Measurements from ENCODE around the gene BNC2. TPM values are rescaled to one million over a fixed set of nuclear protein-coding genes. Genes with fewer than 3 reads are reported as not detected.

Gene BNC2
- total and polyA plus RNA-seq, 2 of the 4 experiments (the other 2 are of a cell fraction) = 15.5 to 45.2 TPM

DNA sequence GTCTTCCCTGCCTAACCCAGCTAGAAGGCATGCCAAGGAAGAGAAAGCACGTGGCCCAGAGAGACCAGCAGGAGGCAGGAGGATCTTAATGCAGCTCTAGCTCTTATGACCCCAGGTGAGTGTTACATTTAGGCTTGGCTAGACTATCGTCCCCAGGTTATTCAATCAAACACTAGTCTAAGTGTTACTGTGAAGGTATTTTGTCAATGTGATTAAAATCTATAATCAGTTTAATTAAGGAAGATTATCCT lies 483.7 kb downstream of the BNC2 start:
- Histone ChIP-seq H2BK120ac (ENCODE audit: low read depth, low read length) (0 out of 2 replicates have a peak overlapping the region, but pooled peaks have one; percentile 44), H3K27me3 (ENCODE audit: control insufficient read depth, insufficient read depth, low read length) (no peaks in the 10 kb centered on the region), H3K18ac (ENCODE audit: low read depth, low read length) (0 out of 2 replicates have a peak overlapping the region, but pooled peaks have one; percentile 23), H2BK5ac (ENCODE audit: low read depth, low read length, poor library complexity, severe bottlenecking) (peak overlapping the region; percentile 26), H2BK20ac (ENCODE audit: low read depth, low read length) (peak overlapping the region; percentile 80), H3K27ac (ENCODE audit: insufficient read depth, low read length) (no peak overlapping the region), H2AFZ (replicated peaks; ENCODE audit: low read length, poor library complexity) (no peak overlapping the region), H3K4me3 (ENCODE audit: insufficient read depth, low read depth, low read length) (no peak overlapping the region), H3K9me3 (ENCODE audit: control insufficient read depth, insufficient read depth, low read length) (no peaks in the 10 kb centered on the region), H3K4me1 (ENCODE audit: control insufficient read depth, insufficient read depth, low read length) (peaks cover 5% of the 10 kb centered on the region), H4K8ac (ENCODE audit: low read depth in 2 of 2, low read length in 2 of 2) (no peak overlapping the region), H3K14ac (replicated peaks; ENCODE audit: low read depth, low read length) (0 out of 2 replicates have a peak overlapping the region, but pooled peaks have one; percentile 35), H3K56ac (ENCODE audit: extremely low read depth, insufficient read depth, low read length) (no peak overlapping the region), H2BK15ac (ENCODE audit: low read depth, low read length) (no peak overlapping the region), H4K5ac (ENCODE audit: low read depth, low read length) (no peak overlapping the region), H3K36me3 (ENCODE audit: control insufficient read depth, insufficient read depth, low read length) (no peaks in the 10 kb centered on the region), H2AK5ac (ENCODE audit: low read depth, low read length) (no peak overlapping the region), H3K4ac (ENCODE audit: low read depth, low read length) (peak overlapping the region; percentile 48; the same call in 1 of the 2 replicates), H4K91ac (ENCODE audit: insufficient read depth, low read depth, low read length) (peak overlapping the region; percentile 56; the same call in 1 of the 2 replicates), H3K9ac (ENCODE audit: low read depth, low read length) (no peak overlapping the region), H3K79me1 (ENCODE audit: low read depth in 1 of 2, low read length in 2 of 2) (no peaks in the 10 kb centered on the region), H2AK9ac (replicated peaks; ENCODE audit: low read depth, low read length, poor library complexity) (peak overlapping the region; percentile 48), H3K9me1 (ENCODE audit: insufficient read depth, low read length) (no peaks in the 10 kb centered on the region), H3K4me2 (ENCODE audit: low read depth, low read length) (no peak overlapping the region), H3K23ac (ENCODE audit: low read depth, low read length) (no peak overlapping the region), H4K20me1 (ENCODE audit: insufficient read depth, low read length) (no peaks in the 10 kb centered on the region)
- no TSS peak for BruUV-seq (replicated peaks)
- dilution Hi-C loops (cut with HindIII; ENCODE audit: low sequenced_read_pairs, unreplicated experiment) (no loop called here), intact Hi-C loops (cut with micrococcal nuclease) (no loop called here), in situ Hi-C loops (cut with MboI; ENCODE audit: low sequenced_read_pairs) (no loop called here)
- ATAC-seq (ENCODE audit: low read depth) = no peak
- POLR2A ChIA-PET (ENCODE audit: unreplicated experiment) = no interaction called here
- WGBS, 2 experiments (ENCODE audit: extremely low coverage in 2 of 2, insufficient read length in 1 of 2) = no CpG with 5 or more reads among the region's 2 CpGs
- TF ChIP-seq FOS (IDR thresholded peaks at IDR 0.05; ENCODE audit: low read depth, low read length) (no peak), BHLHE40 (IDR thresholded peaks at IDR 0.05; ENCODE audit: low read depth, low read length) (no peak), NFE2L2 (IDR thresholded peaks at IDR 0.05; ENCODE audit: low read depth, low read length) (no peak), CEBPB (IDR thresholded peaks at IDR 0.05; ENCODE audit: low read depth, low read length) (no peak), RFX5 (IDR thresholded peaks at IDR 0.05; ENCODE audit: low read depth, low read length) (no peak), SMC3 (IDR thresholded peaks at IDR 0.05; ENCODE audit: low read depth, low read length) (no peak), USF2 (IDR thresholded peaks at IDR 0.05; ENCODE audit: low read depth, low read length) (no peak), ELK1 (IDR thresholded peaks at IDR 0.05; ENCODE audit: borderline replicate concordance, low read depth, low read length) (no peak), POLR2A (IDR thresholded peaks at IDR 0.05; ENCODE audit: low read depth, low read length) (no peak), MXI1 (IDR thresholded peaks at IDR 0.05; ENCODE audit: borderline replicate concordance, low read depth, low read length) (no peak), RCOR1 (IDR thresholded peaks at IDR 0.05; ENCODE audit: insufficient replicate concordance, low read length) (no peak), CHD1 (IDR thresholded peaks at IDR 0.05; ENCODE audit: low read depth, low read length) (no peak), MAFK (IDR thresholded peaks at IDR 0.05; ENCODE audit: low read depth, low read length) (no peak), RAD21 (IDR thresholded peaks at IDR 0.05; ENCODE audit: low read length) (no peak), MAZ (IDR thresholded peaks at IDR 0.05; ENCODE audit: borderline replicate concordance, low read depth, low read length) (no peak)
- TF ChIP-seq, protein P1, sequence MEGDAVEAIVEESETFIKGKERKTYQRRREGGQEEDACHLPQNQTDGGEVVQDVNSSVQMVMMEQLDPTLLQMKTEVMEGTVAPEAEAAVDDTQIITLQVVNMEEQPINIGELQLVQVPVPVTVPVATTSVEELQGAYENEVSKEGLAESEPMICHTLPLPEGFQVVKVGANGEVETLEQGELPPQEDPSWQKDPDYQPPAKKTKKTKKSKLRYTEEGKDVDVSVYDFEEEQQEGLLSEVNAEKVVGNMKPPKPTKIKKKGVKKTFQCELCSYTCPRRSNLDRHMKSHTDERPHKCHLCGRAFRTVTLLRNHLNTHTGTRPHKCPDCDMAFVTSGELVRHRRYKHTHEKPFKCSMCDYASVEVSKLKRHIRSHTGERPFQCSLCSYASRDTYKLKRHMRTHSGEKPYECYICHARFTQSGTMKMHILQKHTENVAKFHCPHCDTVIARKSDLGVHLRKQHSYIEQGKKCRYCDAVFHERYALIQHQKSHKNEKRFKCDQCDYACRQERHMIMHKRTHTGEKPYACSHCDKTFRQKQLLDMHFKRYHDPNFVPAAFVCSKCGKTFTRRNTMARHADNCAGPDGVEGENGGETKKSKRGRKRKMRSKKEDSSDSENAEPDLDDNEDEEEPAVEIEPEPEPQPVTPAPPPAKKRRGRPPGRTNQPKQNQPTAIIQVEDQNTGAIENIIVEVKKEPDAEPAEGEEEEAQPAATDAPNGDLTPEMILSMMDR (conservative IDR thresholded peaks at IDR 0.05; ENCODE audit: low read depth, low read length) = no peak
- CTCF ChIA-PET = interaction anchor here (0.6 kb wide), 3 partner anchors 10 to 284 kb away, joined by 3 to 7 read pairs (median 6); no protein-coding TSS in a partner anchor
- DNase-seq = no peak
